ENCODE measurements around the gene MYO18A. TPM values are rescaled to one million over a fixed set of nuclear protein-coding genes. Genes with fewer than 3 reads are reported as not detected.
A peak's percentile ranks its signal among the peaks of the same experiment; 100 is the strongest.

MYO18A gene
- total RNA-seq, 1 experiment from 2014 or later, result 37.2 TPM

- TF ChIP-seq REST (IDR thresholded peaks at IDR 0.05; ENCODE audit: low read depth), result no peak
- no peak for TF ChIP-seq CTCF (IDR thresholded peaks at IDR 0.05 in 2 of 3, conservative IDR thresholded peaks at IDR 0.05 in 1 of 3; ENCODE audit: borderline replicate concordance in 1 of 3, insufficient read depth in 1 of 3, low read depth in 2 of 3, low read length in 2 of 3)
- no peak for TF ChIP-seq FOSL1 (IDR thresholded peaks at IDR 0.05; ENCODE audit: low read depth)
- no peak for TF ChIP-seq POLR2A (IDR thresholded peaks at IDR 0.05; ENCODE audit: borderline replicate concordance, extremely low read depth, insufficient read depth, insufficient read length)
Observed at GRCh38 chr17:29177541-29177870, 2.7 kb downstream of the MYO18A start (continued).

GRCh38 chr17:29176558-29177351 is 3.4 kb downstream of the MYO18A start:
- H3K36me3 ChIP-seq (ENCODE audit: control insufficient read depth in 1 of 2, insufficient read depth in 2 of 2, low read length in 2 of 2), result no peaks in the 10 kb centered on the region
- ChIA-PET POLR2A (interaction anchor here (0.5 to 5.0 kb wide), 12 partner anchors 9 to 501 kb away, joined by 3 to 31 read pairs (median 4); no protein-coding TSS in a partner anchor), RAD21 (ENCODE audit: low non-redundant PET in 1 of 2, low total read pairs in 2 of 2, uncharacterized antibody in 2 of 2, unreplicated experiment in 2 of 2) (interaction anchor here (0.7 to 1.4 kb wide), 5 partner anchors 27 to 52 kb away, joined by 3 to 5 read pairs (median 3); no protein-coding TSS in a partner anchor), CTCF (interaction anchor here (1.1 to 4.7 kb wide), 5 partner anchors 9 to 53 kb away, joined by 3 to 54 read pairs (median 5); no protein-coding TSS in a partner anchor)
- peak overlapping the region; percentile 83 for H3K9ac ChIP-seq (ENCODE audit: low read length)
- H3K4me2 ChIP-seq (ENCODE audit: low read length), result peak overlapping the region; percentile 94
- peaks cover 48% of the 10 kb centered on the region for H3K79me2 ChIP-seq (ENCODE audit: insufficient read depth, low read length)
- H3K4me1 ChIP-seq (ENCODE audit: control insufficient read depth in 1 of 2, insufficient read depth in 2 of 2, low read length in 2 of 2), result peaks cover 32 to 54% of the 10 kb centered on the region in 2 experiments
- BruUV-seq (replicated peaks), result no TSS peak
- H3K27me3 ChIP-seq (ENCODE audit: insufficient read depth, low read length), result no peaks in the 10 kb centered on the region
- intact Hi-C loops (cut with micrococcal nuclease), result no loop called here
- peak overlapping the region; percentile 85 for H3K27ac ChIP-seq (ENCODE audit: low read depth, low read length)
- H3K4me3 ChIP-seq (replicated peaks in 1 of 2; ENCODE audit: low read depth in 1 of 2, low read length in 2 of 2), result peak overlapping the region; percentile 59 to 64
- no peak for DNase-seq (ENCODE audit: low read depth, low spot score)
- H4K20me1 ChIP-seq (ENCODE audit: insufficient read depth), result no peaks in the 10 kb centered on the region
- no peaks in the 10 kb centered on the region for H3K9me3 ChIP-seq (ENCODE audit: control insufficient read depth in 1 of 2, insufficient read depth in 1 of 2, low read depth in 1 of 2, low read length in 2 of 2)
- no peaks in the 10 kb centered on the region for H3K9me2 ChIP-seq (ENCODE audit: insufficient read depth)
- ATAC-seq, result peak; percentile 60
- no peak overlapping the region for H2AFZ ChIP-seq (ENCODE audit: low read depth, low read length, poor library complexity, severe bottlenecking)
- TF ChIP-seq REST (IDR thresholded peaks at IDR 0.05; ENCODE audit: low read depth) (no peak), JUND (IDR thresholded peaks at IDR 0.05) (no peak), RAD21 (IDR thresholded peaks at IDR 0.05; ENCODE audit: low read depth) (peak; percentile 12; the same call in 1 of the 2 replicates), CEBPB (IDR thresholded peaks at IDR 0.05; ENCODE audit: low read depth) (no peak), YY1 (IDR thresholded peaks at IDR 0.05; ENCODE audit: extremely low read depth, insufficient replicate concordance, low read depth, low read length) (peak; percentile 22), SIN3A (IDR thresholded peaks at IDR 0.05; ENCODE audit: low read depth) (peak; percentile 61), ELF1 (IDR thresholded peaks at IDR 0.05; ENCODE audit: borderline replicate concordance, low read depth) (no peak), TCF7L2 (IDR thresholded peaks at IDR 0.05; ENCODE audit: borderline replicate concordance, extremely low read depth, insufficient read depth, insufficient read length) (peak; percentile 46), EZH2 (IDR thresholded peaks at IDR 0.05) (no peak), CBX3 (IDR thresholded peaks at IDR 0.05; ENCODE audit: low read depth) (no peak), ATF3 (IDR thresholded peaks at IDR 0.05) (no peak), FOSL1 (IDR thresholded peaks at IDR 0.05; ENCODE audit: low read depth) (no peak)

All from HCT116 (cell line).